22Rv1 (cell line): ENCODE data around the gene RCBTB1.
A peak's percentile ranks its signal among the peaks of the same experiment; 100 is the strongest.

Experiments
- H3K27ac ChIP-seq: fragments of 450-650 bp; 2 replicates; pipeline ENCODE4 v1.5.1; 2017
- ZFX ChIP-seq: fragments of 450-650 bp; IDR thresholded peaks from 2 replicates; pipeline ENCODE4 v1.6.1; 2017; ENCODE audit warnings: antibody characterized with exemption, borderline replicate concordance
- TF ChIP-seq, protein P1 (sequence below): fragments of 450-650 bp; IDR thresholded peaks from 2 replicates; pipeline ENCODE4 v1.5.1; 2017; ENCODE audit warnings: mild to moderate bottlenecking

RCBTB1 gene

DNA sequence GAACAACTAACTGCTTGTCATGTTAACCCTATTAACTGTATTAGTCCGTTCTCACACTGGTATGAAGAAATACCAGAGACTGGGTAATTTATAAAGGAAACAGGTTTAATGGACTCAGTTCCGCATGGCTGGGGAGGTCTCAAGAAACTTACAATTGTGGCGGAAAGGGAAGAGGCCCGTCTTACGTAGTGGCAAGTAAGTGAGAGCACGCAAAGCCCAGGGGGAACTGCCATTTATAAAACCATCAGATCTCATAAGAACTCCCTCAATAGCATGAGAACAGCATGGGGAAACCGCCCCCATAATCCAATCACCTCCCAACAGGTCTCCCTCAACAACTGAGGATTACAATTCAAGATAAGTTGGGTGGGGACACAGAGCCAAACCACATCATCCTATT, 54.9 kb downstream of the RCBTB1 start:
- no peak overlapping the region for H3K27ac ChIP-seq
- TF ChIP-seq ZFX = no peak
- TF ChIP-seq, protein P1, sequence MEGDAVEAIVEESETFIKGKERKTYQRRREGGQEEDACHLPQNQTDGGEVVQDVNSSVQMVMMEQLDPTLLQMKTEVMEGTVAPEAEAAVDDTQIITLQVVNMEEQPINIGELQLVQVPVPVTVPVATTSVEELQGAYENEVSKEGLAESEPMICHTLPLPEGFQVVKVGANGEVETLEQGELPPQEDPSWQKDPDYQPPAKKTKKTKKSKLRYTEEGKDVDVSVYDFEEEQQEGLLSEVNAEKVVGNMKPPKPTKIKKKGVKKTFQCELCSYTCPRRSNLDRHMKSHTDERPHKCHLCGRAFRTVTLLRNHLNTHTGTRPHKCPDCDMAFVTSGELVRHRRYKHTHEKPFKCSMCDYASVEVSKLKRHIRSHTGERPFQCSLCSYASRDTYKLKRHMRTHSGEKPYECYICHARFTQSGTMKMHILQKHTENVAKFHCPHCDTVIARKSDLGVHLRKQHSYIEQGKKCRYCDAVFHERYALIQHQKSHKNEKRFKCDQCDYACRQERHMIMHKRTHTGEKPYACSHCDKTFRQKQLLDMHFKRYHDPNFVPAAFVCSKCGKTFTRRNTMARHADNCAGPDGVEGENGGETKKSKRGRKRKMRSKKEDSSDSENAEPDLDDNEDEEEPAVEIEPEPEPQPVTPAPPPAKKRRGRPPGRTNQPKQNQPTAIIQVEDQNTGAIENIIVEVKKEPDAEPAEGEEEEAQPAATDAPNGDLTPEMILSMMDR = no peak

GRCh38 chr13:49528161-49528560, 57.2 kb downstream of the RCBTB1 start:
- TF ChIP-seq, protein P1 = no peak
- no peak for TF ChIP-seq ZFX
- no peak overlapping the region for H3K27ac ChIP-seq

DNA sequence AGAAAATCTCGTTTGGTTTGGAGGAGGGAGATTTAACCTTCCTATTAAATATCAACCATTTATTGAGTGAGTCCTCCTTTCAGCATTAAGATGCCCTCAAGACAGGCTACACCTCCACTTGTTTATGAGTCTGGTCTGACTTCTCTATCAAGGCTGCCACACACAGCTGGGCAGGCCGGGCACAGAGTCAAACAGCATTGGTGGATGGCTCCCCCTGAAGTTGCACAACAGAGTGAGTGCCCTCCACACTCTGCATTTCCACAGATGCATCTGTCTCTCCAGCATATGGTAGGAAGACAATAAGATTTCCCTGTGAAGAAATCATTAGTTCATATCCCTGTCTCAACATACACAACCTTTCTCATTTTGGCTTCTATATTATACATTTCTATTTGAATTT, 58.2 kb downstream of the RCBTB1 start:
- no peak for TF ChIP-seq ZFX
- TF ChIP-seq, protein P1 = no peak
- H3K27ac ChIP-seq = no peak overlapping the region

DNA sequence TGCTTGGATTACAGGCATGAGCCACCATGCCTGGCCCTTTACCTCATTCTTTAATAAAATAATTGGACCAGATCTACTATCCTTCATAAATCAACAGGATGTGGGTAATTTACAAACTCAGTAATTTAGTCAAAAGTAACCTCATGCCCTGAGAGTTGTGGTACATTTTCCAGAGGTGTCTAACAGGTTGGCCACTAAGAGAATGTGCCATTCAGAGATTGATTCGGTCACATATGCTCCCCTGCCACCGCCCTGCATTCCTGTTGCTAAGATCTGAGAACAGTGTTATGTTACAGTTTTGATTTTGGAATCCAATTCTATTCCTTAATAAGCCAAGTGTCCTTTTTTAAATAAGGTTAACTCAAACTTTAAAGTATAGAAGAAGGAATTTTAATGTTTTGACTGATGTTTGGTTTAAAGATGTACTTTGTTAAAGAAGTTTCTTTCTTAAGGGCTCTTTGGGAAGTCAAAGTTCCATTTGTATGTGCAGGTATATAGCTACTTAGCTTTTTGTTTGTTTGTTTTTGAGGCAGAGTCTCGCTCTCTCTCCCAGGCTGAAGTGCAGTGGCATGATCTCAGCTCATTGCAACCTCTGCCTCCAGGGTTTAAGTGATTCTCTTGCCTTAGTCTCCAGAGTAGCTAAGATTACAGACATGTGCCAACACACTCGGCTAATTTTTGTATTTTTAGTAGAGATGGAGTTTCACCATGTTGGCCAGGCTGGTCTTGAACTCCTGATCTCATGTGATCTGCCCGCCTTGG, 60.4 kb downstream of the RCBTB1 start:
- H3K27ac ChIP-seq = no peak overlapping the region
- TF ChIP-seq ZFX = no peak
- TF ChIP-seq, protein P1 = no peak

GRCh38 chr13:49521224-49521623, 64.1 kb downstream of the RCBTB1 start:
- TF ChIP-seq, protein P1 = no peak
- TF ChIP-seq ZFX = no peak

GRCh38 chr13:49517461-49517860, 67.9 kb downstream of the RCBTB1 start:
- no peak overlapping the region for H3K27ac ChIP-seq
- TF ChIP-seq ZFX = no peak
- TF ChIP-seq, protein P1 = peak; percentile 33

More at GRCh38 chr13:49521224-49521623, 64.1 kb downstream of the RCBTB1 start:
- no peak overlapping the region for H3K27ac ChIP-seq

DNA sequence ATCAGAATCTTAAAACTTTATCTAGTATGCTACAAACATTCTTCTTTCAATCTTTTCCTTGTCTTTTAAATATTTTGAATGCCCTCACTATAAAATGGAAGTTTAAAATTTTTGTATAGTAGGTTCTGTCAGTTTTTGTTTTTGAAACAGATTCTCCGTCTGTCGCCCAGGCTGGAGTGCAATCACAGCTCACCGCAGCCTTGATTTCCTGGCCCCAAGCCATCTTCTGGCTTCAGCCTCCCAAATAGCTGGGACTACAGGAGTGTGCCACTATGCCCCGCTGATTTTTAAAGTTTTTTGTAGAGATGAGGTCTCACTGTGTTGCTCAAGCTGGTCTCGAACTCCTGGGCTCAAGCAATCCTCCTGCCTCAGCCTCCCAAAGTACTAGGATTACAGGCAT, 68.9 kb downstream of the RCBTB1 start:
- no peak overlapping the region for H3K27ac ChIP-seq

More for the DNA sequence above, 68.9 kb downstream of the RCBTB1 start:
- TF ChIP-seq, protein P1 = no peak
- TF ChIP-seq ZFX = no peak
